Stimulated activated memory B cell treated with anti-CD40 and anti-IgM and Interleukin-4, amounts not matched to agents 10 μg/mL and 1 μg/mL and 100 μg/mL, for 72 hours (primary cell): ENCODE data around the gene FAM167B.
"Not testable (repeated sequence)": the region's sequence is repeated elsewhere in the genome, so short reads cannot be mapped to it uniquely, and the experiment has no call there.

Experiments
- ATAC-seq: fragments of 150-1000 bp; cut with Tn5 transposase; 2 replicates; pipeline ENCODE4 v1.10.0; 2021
- H3K27ac Mint-ChIP-seq: one replicate; pipeline ENCODE4 v1.8.0; 2022; ENCODE audit warnings: mild to moderate bottlenecking, mixed read lengths
- H3K27me3 Mint-ChIP-seq: one replicate; pipeline ENCODE4 v1.8.0; 2022; ENCODE audit warnings: mixed read lengths
- H3K36me3 Mint-ChIP-seq: one replicate; pipeline ENCODE4 v1.8.0; 2022; ENCODE audit warnings: mixed read lengths
- H3K4me1 Mint-ChIP-seq: one replicate; pipeline ENCODE4 v1.8.0; 2022; ENCODE audit warnings: mixed read lengths
- H3K4me3 Mint-ChIP-seq: one replicate; pipeline ENCODE4 v1.8.0; 2022; ENCODE audit warnings: mild to moderate bottlenecking, moderate library complexity, mixed read lengths
- H3K9me3 Mint-ChIP-seq: one replicate; pipeline ENCODE4 v1.8.0; 2022; ENCODE audit warnings: mixed read lengths

Gene FAM167B

GRCh38 chr1:32241001-32241763 lies 5.8 kb upstream of the FAM167B start:
- Mint-ChIP-seq H3K27me3 (no peaks in the 10 kb centered on the region), H3K4me1 (peaks cover 37% of the 10 kb centered on the region)
- ATAC-seq, result peak; percentile 77

DNA sequence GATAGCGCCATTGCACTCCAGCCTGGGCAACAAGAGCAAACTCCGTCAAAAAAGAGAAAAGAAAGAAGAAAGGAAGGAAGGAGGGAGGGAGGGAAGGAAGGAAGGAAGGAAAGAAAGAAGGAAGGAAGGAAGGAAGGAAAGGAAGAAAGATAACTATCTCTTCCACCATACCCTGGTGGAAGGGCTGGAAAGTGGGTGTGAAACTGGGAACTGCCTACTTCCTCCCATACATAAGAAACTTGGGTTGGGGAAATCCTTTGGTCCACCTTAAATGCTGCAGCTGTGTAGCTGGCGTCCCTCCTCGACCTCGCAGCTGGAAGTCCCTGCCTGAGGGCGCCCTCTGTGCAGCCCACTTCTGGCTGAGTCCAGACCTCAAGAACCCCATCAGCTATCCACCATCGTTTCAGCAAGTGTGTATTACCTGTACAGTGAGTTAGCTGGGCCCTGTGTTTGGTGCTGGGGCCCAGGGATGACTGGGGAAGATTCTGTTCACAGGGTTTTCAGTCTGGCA lies 4.6 kb upstream of the FAM167B start:
- H3K9me3 Mint-ChIP-seq, result no peaks in the 10 kb centered on the region
- no peak for ATAC-seq
- H3K27ac Mint-ChIP-seq, result peak overlapping the region; percentile 81
- peaks cover 48% of the 10 kb centered on the region for H3K4me1 Mint-ChIP-seq
- no peak overlapping the region for H3K4me3 Mint-ChIP-seq
- H3K27me3 Mint-ChIP-seq, result no peaks in the 10 kb centered on the region
- no peaks in the 10 kb centered on the region for H3K36me3 Mint-ChIP-seq

More at GRCh38 chr1:32241001-32241763, 5.8 kb upstream of the FAM167B start:
- Mint-ChIP-seq H3K4me3 (peak overlapping the region; percentile 90), H3K36me3 (no peaks in the 10 kb centered on the region), H3K27ac (peak overlapping the region; percentile 81), H3K9me3 (no peaks in the 10 kb centered on the region)

- Mint-ChIP-seq H3K4me1 (peaks cover 69% of the 10 kb centered on the region), H3K27ac (peak overlapping the region; percentile 94), H3K27me3 (no peaks in the 10 kb centered on the region), H3K36me3 (no peaks in the 10 kb centered on the region), H3K4me3 (no peak overlapping the region), H3K9me3 (no peaks in the 10 kb centered on the region)
- no peak for ATAC-seq
These were observed 430 bp downstream of the FAM167B start for GRCh38 chr1:32247452-32247851.

- H3K27me3 Mint-ChIP-seq, result no peaks in the 10 kb centered on the region
- no peaks in the 10 kb centered on the region for H3K36me3 Mint-ChIP-seq
- H3K4me1 Mint-ChIP-seq, result peaks cover 73% of the 10 kb centered on the region
- H3K4me3 Mint-ChIP-seq, result peak overlapping the region; percentile 45
- no peaks in the 10 kb centered on the region for H3K9me3 Mint-ChIP-seq
- peak overlapping the region; percentile 94 for H3K27ac Mint-ChIP-seq
- ATAC-seq, result peak; percentile 28
These were observed 1.2 kb downstream of the FAM167B start for GRCh38 chr1:32247983-32248889.

GRCh38 chr1:32249831-32250525 lies 3.0 kb downstream of the FAM167B start:
- Mint-ChIP-seq H3K27me3 (no peaks in the 10 kb centered on the region), H3K27ac (peak overlapping the region; percentile 94), H3K4me3 (peak overlapping the region; percentile 45), H3K4me1 (peaks cover 86% of the 10 kb centered on the region), H3K9me3 (no peaks in the 10 kb centered on the region), H3K36me3 (no peaks in the 10 kb centered on the region)
- peak; percentile 91 for ATAC-seq

- no peaks in the 10 kb centered on the region for H3K9me3 Mint-ChIP-seq
- peak; percentile 61 for ATAC-seq
These were observed 4.1 kb downstream of the FAM167B start, which contains the start of gene LCK for GRCh38 chr1:32250893-32251716. Gene LCK (plus strand): TSS chr1:32251265. CDS start chr1:32274330, 23,065 bp downstream.

GRCh38 chr1:32255072-32256071 lies 8.3 kb downstream of the FAM167B start:
- peaks cover 52% of the 10 kb centered on the region for H3K4me1 Mint-ChIP-seq

More at GRCh38 chr1:32250893-32251716, 4.1 kb downstream of the FAM167B start, which contains the start of gene LCK:
- H3K36me3 Mint-ChIP-seq, result no peaks in the 10 kb centered on the region
- H3K4me1 Mint-ChIP-seq, result peaks cover 89% of the 10 kb centered on the region
- peak within 1 kb of the TSS; percentile 82 for H3K4me3 Mint-ChIP-seq
- no peaks in the 10 kb centered on the region for H3K27me3 Mint-ChIP-seq
- peak within 1 kb of the TSS; percentile 94 for H3K27ac Mint-ChIP-seq

GRCh38 chr1:32256473-32257226 lies 9.6 kb downstream of the FAM167B start:
- Mint-ChIP-seq H3K4me1 (peaks cover 40% of the 10 kb centered on the region), H3K27ac (peak overlapping the region; percentile 81), H3K27me3 (no peaks in the 10 kb centered on the region), H3K9me3 (no peaks in the 10 kb centered on the region), H3K4me3 (peak overlapping the region; percentile 52), H3K36me3 (peaks cover 6% of the 10 kb centered on the region)
- no peak for ATAC-seq

More at GRCh38 chr1:32255072-32256071, 8.3 kb downstream of the FAM167B start:
- Mint-ChIP-seq H3K36me3 (peaks cover 3% of the 10 kb centered on the region), H3K9me3 (no peaks in the 10 kb centered on the region), H3K27me3 (no peaks in the 10 kb centered on the region), H3K4me3 (no peak overlapping the region), H3K27ac (peak overlapping the region; percentile 74)
- ATAC-seq, result no peak

- Mint-ChIP-seq H3K27ac (peak overlapping the region; percentile 81), H3K4me1 (peaks cover 34% of the 10 kb centered on the region)
These were observed 10.1 kb downstream of the FAM167B start for GRCh38 chr1:32257227-32257508.

DNA sequence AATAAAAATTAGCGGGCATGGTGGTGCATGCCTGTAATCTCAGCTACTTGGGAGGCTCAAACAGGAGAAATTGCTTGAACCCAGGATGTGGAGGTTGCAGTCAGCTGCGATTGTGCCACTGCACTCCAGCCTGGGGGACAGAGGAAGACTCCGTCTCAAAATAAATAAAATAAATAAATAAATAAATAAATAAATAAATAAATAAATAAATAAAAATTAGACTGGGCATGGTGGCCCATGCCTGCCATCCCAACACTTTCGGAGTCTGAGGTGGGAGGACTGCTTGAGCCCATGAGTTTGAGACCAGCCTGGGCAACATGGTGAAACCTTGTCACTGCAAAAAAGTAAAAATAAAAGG lies 16.2 kb downstream of the FAM167B start:
- ATAC-seq, H3K9me3 Mint-ChIP-seq, H3K4me3 Mint-ChIP-seq, H3K27me3 Mint-ChIP-seq: not testable (repeated sequence)
- H3K4me1 Mint-ChIP-seq, result peaks cover 29% of the 10 kb centered on the region
- peaks cover 12% of the 10 kb centered on the region for H3K36me3 Mint-ChIP-seq
- peak overlapping the region; percentile 42 for H3K27ac Mint-ChIP-seq

More at GRCh38 chr1:32257227-32257508, 10.1 kb downstream of the FAM167B start:
- Mint-ChIP-seq H3K27me3 (no peaks in the 10 kb centered on the region), H3K36me3 (peaks cover 6% of the 10 kb centered on the region), H3K9me3 (no peaks in the 10 kb centered on the region), H3K4me3 (no peak overlapping the region)
- no peak for ATAC-seq

DNA sequence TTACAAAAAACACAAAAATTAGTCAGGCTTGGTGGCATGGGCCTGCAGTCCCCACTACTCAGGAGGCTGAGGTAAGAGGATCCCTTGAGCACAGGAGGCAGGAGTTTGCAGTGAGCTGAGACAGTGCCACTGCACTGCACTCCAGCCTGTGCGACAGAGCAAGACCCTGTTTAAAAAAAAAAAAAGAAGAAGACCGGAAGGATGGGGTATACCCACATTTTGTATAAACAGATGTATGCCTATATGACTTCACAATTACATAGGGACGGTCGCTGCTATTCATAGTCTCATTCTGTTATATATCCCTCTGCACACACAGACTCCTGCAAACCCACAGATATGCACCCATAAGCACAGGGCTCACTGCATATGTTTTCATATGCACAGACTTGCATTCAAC lies 16.7 kb downstream of the FAM167B start:
- Mint-ChIP-seq H3K27ac (peak overlapping the region; percentile 42), H3K27me3 (no peaks in the 10 kb centered on the region), H3K9me3 (no peaks in the 10 kb centered on the region), H3K4me1 (peaks cover 29% of the 10 kb centered on the region), H3K4me3 (no peak overlapping the region), H3K36me3 (peaks cover 12% of the 10 kb centered on the region)
- ATAC-seq, result peak; percentile 64

GRCh38 chr1:32265846-32266245 lies 18.8 kb downstream of the FAM167B start:
- peaks cover 29% of the 10 kb centered on the region for H3K4me1 Mint-ChIP-seq
- H3K9me3 Mint-ChIP-seq, result no peaks in the 10 kb centered on the region
- ATAC-seq, result no peak
- peak overlapping the region; percentile 12 for H3K27ac Mint-ChIP-seq
- H3K36me3 Mint-ChIP-seq, result peaks cover 6% of the 10 kb centered on the region
- H3K27me3 Mint-ChIP-seq, result no peaks in the 10 kb centered on the region
- no peak overlapping the region for H3K4me3 Mint-ChIP-seq
